ENCODE data around the gene E2F1.
"Not testable (repeated sequence)": the region's sequence is repeated elsewhere in the genome, so short reads cannot be mapped to it uniquely, and the experiment has no call there.

E2F1 gene

GRCh38 chr20:33710681-33711445 lies 24.7 kb upstream of the E2F1 start:
- DNase-seq = no peak

- DNase-seq = no peak
Measured at GRCh38 chr20:33709905-33710541, 23.8 kb upstream of the E2F1 start.

- DNase-seq = no peak
Measured at GRCh38 chr20:33709398-33709797, 23.2 kb upstream of the E2F1 start.

- DNase-seq = no peak
Measured at GRCh38 chr20:33707668-33708067, 21.5 kb upstream of the E2F1 start.

- no peak for DNase-seq
Measured at GRCh38 chr20:33704197-33704924, 18.2 kb upstream of the E2F1 start.

- DNase-seq = no peak
Measured at GRCh38 chr20:33703498-33704137, 17.4 kb upstream of the E2F1 start.

- DNase-seq = no peak
Measured at GRCh38 chr20:33702861-33703260, 16.7 kb upstream of the E2F1 start.

- no peak for DNase-seq
Measured at GRCh38 chr20:33701629-33702450, 15.7 kb upstream of the E2F1 start.

- DNase-seq = not testable (repeated sequence)
Measured at GRCh38 chr20:33700696-33701441, 14.7 kb upstream of the E2F1 start.

GRCh38 chr20:33698966-33699365 lies 12.8 kb upstream of the E2F1 start:
- DNase-seq = not testable (repeated sequence)

GRCh38 chr20:33697129-33697528 lies 10.9 kb upstream of the E2F1 start:
- no peak for DNase-seq

- DNase-seq = no peak
Measured at GRCh38 chr20:33696448-33696847, 10.3 kb upstream of the E2F1 start.

- no peak for DNase-seq
Measured at GRCh38 chr20:33694639-33695012, 8.4 kb upstream of the E2F1 start.

GRCh38 chr20:33693741-33694638 lies 7.8 kb upstream of the E2F1 start:
- DNase-seq = no peak

- no peak for DNase-seq
Measured at GRCh38 chr20:33693289-33693688, 7.1 kb upstream of the E2F1 start.

GRCh38 chr20:33689973-33690372 lies 3.8 kb upstream of the E2F1 start:
- DNase-seq = peak; percentile 49

GRCh38 chr20:33689493-33689892 lies 3.3 kb upstream of the E2F1 start:
- no peak for DNase-seq

- no peak for DNase-seq
Measured at GRCh38 chr20:33688938-33689424, 2.8 kb upstream of the E2F1 start.

- DNase-seq = peak in 1 of 2 donors; percentile 16
Measured at GRCh38 chr20:33687993-33688937, 2.1 kb upstream of the E2F1 start.
